ENCODE data around the gene MAD1L1. TPM values are rescaled to one million over a fixed set of nuclear protein-coding genes. Genes with fewer than 3 reads are reported as not detected.

The MAD1L1 gene
- total and polyA plus RNA-seq, 2 of the 13 experiments (the other 11 are each of a cell fraction or from before 2014, with no cell fraction given) = 17.4 to 64.7 TPM

DNA sequence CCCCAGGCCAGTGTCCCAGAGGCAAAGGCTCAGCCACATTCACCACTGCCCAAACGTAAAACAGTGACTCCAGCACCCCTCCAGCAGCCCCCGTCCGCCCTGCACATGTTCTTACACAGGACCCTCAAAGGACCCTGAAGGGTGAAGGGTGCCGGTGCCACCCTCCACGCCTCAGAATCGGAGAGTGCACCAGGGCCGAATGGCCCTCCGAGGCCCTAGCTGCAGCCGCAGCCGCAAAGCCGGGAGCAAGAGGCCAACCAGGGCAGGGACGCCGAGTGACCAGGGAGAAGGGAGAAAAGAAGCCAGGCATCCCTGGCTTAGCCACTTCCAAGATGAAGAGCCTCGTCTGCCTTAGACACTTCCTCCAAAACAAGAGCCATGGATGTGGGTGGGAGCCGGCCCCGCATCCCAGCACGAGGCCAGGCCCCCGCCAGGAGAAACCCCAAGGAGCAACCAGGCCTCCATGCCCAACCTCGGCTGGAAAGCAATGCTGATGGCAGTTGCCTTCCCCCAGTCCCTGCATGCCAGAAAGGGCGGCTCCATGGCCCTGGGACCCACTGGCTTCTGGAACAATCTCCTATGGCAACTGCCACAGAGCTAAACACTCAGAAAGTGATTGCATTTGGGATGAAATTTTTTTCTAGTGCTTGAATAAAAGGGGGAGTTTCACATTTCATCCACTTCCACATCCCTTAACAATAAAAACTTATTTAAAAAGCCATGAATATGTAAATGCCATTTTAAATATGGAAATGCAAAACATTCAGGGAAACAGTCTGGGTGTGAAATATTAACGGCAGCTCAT lies 92.3 kb downstream of the MAD1L1 start (continued):
- TF ChIP-seq, protein P1, sequence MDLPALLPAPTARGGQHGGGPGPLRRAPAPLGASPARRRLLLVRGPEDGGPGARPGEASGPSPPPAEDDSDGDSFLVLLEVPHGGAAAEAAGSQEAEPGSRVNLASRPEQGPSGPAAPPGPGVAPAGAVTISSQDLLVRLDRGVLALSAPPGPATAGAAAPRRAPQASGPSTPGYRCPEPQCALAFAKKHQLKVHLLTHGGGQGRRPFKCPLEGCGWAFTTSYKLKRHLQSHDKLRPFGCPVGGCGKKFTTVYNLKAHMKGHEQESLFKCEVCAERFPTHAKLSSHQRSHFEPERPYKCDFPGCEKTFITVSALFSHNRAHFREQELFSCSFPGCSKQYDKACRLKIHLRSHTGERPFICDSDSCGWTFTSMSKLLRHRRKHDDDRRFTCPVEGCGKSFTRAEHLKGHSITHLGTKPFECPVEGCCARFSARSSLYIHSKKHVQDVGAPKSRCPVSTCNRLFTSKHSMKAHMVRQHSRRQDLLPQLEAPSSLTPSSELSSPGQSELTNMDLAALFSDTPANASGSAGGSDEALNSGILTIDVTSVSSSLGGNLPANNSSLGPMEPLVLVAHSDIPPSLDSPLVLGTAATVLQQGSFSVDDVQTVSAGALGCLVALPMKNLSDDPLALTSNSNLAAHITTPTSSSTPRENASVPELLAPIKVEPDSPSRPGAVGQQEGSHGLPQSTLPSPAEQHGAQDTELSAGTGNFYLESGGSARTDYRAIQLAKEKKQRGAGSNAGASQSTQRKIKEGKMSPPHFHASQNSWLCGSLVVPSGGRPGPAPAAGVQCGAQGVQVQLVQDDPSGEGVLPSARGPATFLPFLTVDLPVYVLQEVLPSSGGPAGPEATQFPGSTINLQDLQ (CRISPR knock-in tag; IDR thresholded peaks at IDR 0.05) = no peak

DNA sequence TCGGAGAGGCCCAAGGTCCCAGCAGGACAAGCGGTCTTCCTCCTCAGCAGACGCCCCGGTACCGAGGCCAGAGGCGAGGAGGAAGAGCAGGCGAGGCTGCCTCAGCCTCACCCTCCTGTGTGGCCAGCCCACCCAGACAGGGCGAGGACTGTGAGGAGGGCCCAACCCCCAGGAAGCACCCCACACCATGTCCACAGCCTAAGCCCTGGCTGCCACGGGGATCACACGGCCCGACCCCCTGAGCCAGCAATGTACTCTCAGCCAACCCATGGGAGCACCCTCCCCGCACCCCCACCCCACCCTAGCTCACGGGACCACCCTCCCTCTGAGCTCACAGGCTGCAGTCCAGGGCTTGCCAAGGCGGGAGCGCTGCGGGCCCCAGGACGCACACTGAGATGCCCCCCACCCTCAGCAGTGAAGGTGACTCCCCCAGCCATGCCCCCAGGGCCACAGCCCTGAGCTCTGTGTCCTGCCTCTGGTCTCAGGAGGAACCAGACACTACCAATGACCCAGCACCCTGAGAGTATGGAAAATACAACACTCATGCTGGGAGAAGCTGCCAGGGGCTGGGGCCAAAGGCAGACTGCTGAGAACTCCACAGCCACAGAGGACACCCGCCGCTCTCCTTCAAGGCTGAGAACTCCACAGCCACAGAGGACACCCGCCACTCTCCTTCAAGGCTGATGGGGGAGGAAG lies 93.6 kb downstream of the MAD1L1 start:
- FAIRE-seq (no peak), ATAC-seq (no peak), DNase-seq (ENCODE audit: low spot score) (no peak)
- no peak overlapping the region for H3K9ac ChIP-seq (ENCODE audit: insufficient read depth, low read depth, low read length)
- 97% methylated on average over 7 of the region's 20 CpGs for WGBS (ENCODE audit: low lambda C conversion rate)
- H3K79me2 ChIP-seq (ENCODE audit: insufficient read depth, low read length) = no peaks in the 10 kb centered on the region
- BruUV-seq (replicated peaks) = no TSS peak
- no peaks in the 10 kb centered on the region for H3K4me1 ChIP-seq (ENCODE audit: insufficient read depth, low read length)
- H3K27ac ChIP-seq (ENCODE audit: extremely low read length, insufficient read depth, low read length) = no peak overlapping the region
- ChIA-PET POLR2A (no interaction called here), CTCF (ENCODE audit: low intra/inter-chr PET ratio, low total read pairs) (no interaction called here)
- no peak overlapping the region for H3K4me3 ChIP-seq (replicated peaks in 1 of 3; ENCODE audit: insufficient read depth in 1 of 3, low read depth in 2 of 3, low read length in 3 of 3)
- no peak overlapping the region for H2AFZ ChIP-seq (ENCODE audit: low read length)
- no peaks in the 10 kb centered on the region for H3K9me3 ChIP-seq (ENCODE audit: low read length)
- intact Hi-C loops (cut with micrococcal nuclease; ENCODE audit: unreplicated experiment) (no loop called here), in situ Hi-C loops (cut with HindIII; ENCODE audit: extremely low pct_ligation_motif_present, low pct_unique_long_range_greater_than_20kb) (no loop called here)
- peaks cover 14 to 33% of the 10 kb centered on the region in 2 experiments for H3K36me3 ChIP-seq (replicated peaks in 1 of 2; ENCODE audit: control insufficient read depth in 1 of 2, insufficient read depth in 2 of 2, low read length in 2 of 2)
- no peaks in the 10 kb centered on the region for H4K20me1 ChIP-seq (ENCODE audit: insufficient read depth, low read length)
- no peak overlapping the region for H3K4me2 ChIP-seq (ENCODE audit: low read depth, low read length)
- no peaks in the 10 kb centered on the region for H3K27me3 ChIP-seq (ENCODE audit: control insufficient read depth in 1 of 2, insufficient read depth in 2 of 2, low read length in 2 of 2)
- TF ChIP-seq SNAI1 (CRISPR knock-in tag; IDR thresholded peaks at IDR 0.05; ENCODE audit: borderline replicate concordance) = no peak
- TF ChIP-seq CBX2 (IDR thresholded peaks at IDR 0.05; ENCODE audit: low read depth, low read length) = no peak
- no peak for TF ChIP-seq CBX2 (CRISPR knock-in tag; IDR thresholded peaks at IDR 0.05; ENCODE audit: low read depth)
- TF ChIP-seq GABPB1 (CRISPR knock-in tag; IDR thresholded peaks at IDR 0.05) = no peak
- TF ChIP-seq, protein P2, sequence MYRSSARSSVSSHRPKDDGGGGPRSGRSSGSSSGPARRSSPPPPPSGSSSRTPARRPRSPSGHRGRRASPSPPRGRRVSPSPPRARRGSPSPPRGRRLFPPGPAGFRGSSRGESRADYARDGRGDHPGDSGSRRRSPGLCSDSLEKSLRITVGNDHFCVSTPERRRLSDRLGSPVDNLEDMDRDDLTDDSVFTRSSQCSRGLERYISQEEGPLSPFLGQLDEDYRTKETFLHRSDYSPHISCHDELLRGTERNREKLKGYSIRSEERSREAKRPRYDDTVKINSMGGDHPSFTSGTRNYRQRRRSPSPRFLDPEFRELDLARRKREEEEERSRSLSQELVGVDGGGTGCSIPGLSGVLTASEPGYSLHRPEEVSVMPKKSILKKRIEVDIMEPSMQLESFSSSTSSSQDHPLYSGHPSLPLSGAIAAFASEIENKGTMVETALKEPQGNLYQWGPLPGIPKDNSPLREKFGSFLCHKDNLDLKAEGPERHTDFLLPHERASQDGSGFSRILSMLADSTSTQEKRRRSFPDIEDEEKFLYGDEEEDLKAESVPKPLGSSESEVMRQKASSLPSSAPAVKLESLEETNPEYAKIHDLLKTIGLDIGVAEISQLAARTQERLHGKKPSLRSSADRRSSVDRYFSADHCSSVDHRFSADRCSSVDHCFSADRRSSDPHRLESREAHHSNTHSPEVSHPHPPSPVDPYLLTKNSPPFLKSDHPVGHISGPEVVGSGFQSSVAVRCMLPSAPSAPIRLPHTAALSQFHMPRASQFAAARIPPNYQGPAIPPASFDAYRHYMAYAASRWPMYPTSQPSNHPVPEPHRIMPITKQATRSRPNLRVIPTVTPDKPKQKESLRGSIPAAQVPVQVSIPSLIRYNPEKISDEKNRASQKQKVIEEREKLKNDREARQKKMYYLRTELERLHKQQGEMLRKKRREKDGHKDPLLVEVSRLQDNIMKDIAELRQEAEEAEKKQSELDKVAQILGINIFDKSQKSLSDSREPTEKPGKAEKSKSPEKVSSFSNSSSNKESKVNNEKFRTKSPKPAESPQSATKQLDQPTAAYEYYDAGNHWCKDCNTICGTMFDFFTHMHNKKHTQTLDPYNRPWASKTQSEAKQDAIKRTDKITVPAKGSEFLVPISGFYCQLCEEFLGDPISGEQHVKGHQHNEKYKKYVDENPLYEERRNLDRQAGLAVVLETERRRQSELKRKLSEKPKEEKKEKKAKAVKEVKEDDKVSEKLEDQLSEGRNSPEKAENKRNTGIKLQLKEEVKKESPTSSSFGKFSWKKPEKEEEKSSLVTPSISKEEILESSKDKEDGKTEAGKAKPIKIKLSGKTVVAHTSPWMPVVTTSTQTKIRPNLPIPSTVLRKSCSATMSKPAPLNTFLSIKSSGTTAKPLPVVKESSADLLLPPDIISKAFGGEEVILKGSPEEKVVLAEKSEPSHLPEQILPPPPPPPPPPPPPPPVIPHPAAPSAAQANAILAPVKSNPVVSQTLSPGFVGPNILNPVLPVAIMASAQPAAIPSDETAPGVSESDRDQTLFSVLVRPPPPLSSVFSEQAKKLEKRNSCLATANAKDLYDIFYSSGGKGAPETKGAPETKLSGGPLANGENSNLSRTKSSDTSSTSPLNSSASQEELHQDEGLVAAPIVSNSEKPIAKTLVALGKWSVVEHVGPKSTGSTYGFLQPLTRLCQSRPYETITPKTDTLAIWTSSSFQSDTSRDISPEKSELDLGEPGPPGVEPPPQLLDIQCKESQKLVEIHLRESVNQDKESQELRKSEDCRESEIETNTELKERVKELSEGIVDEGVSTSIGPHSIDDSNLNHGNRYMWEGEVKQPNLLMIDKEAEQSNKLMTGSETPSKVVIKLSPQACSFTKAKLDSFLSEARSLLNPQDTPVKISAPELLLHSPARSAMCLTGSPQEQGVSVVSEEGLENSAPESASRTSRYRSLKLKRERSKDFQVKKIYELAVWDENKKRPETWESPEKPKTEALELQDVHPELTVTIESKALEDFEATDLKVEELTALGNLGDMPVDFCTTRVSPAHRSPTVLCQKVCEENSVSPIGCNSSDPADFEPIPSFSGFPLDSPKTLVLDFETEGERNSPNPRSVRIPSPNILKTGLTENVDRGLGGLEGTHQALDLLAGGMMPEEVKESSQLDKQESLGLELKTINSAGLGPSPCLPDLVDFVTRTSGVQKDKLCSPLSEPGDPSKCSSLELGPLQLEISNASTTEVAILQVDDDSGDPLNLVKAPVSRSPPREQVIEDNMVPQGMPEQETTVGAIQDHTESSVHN (CRISPR knock-in tag; IDR thresholded peaks at IDR 0.05) = no peak
- TF ChIP-seq ZFP41 (CRISPR knock-in tag; IDR thresholded peaks at IDR 0.05; ENCODE audit: borderline replicate concordance) = no peak
- no peak for TF ChIP-seq EP300 (IDR thresholded peaks at IDR 0.05; ENCODE audit: low read depth in 2 of 2, low read length in 2 of 2)
- TF ChIP-seq EP300 (CRISPR knock-in tag; IDR thresholded peaks at IDR 0.05; ENCODE audit: borderline replicate concordance) = no peak
- TF ChIP-seq SOX6 (IDR thresholded peaks at IDR 0.05) = no peak
- TF ChIP-seq SOX6 (CRISPR knock-in tag; IDR thresholded peaks at IDR 0.05) = no peak

Data from HepG2 (cell line).